SKM-1 (cell line): ENCODE measurements around the gene SSBP4.

Source experiments
- DNase-seq: peaks from one replicate; lab custom pipeline; 2025; ENCODE audit not compliant: unreplicated experiment; lab: John Stamatoyannopoulos, UW

SSBP4 gene

GRCh38 chr19:18419699-18420460 lies 682 bp downstream of the SSBP4 start:
- DNase-seq = no peak

- no peak for DNase-seq
Observed at GRCh38 chr19:18420930-18421329, 1.7 kb downstream of the SSBP4 start.

- DNase-seq = no peak
Observed at GRCh38 chr19:18421371-18421959, 2.3 kb downstream of the SSBP4 start.

GRCh38 chr19:18422530-18423191 lies 3.5 kb downstream of the SSBP4 start:
- no peak for DNase-seq

- DNase-seq = no peak
Observed at GRCh38 chr19:18423258-18424020, 4.2 kb downstream of the SSBP4 start.

- DNase-seq = no peak
Observed at GRCh38 chr19:18424122-18424889, 5.1 kb downstream of the SSBP4 start.

GRCh38 chr19:18424890-18425514 lies 5.8 kb downstream of the SSBP4 start:
- DNase-seq = no peak

- no peak for DNase-seq
Observed at GRCh38 chr19:18425515-18426415, 6.6 kb downstream of the SSBP4 start.

- DNase-seq = no peak
Observed at GRCh38 chr19:18426416-18426767, 7.2 kb downstream of the SSBP4 start.

- DNase-seq = no peak
Observed at GRCh38 chr19:18427080-18427742, 8.0 kb downstream of the SSBP4 start.

GRCh38 chr19:18427743-18428113 lies 8.5 kb downstream of the SSBP4 start:
- no peak for DNase-seq

GRCh38 chr19:18428173-18428786 lies 9.1 kb downstream of the SSBP4 start:
- no peak for DNase-seq

GRCh38 chr19:18428787-18429674 lies 9.8 kb downstream of the SSBP4 start:
- no peak for DNase-seq

- DNase-seq = no peak
Observed at GRCh38 chr19:18429717-18430416, 10.7 kb downstream of the SSBP4 start.

GRCh38 chr19:18430417-18431144 lies 11.4 kb downstream of the SSBP4 start:
- no peak for DNase-seq
